ENCODE results near the gene SERINC4. TPM values are rescaled to one million over a fixed set of nuclear protein-coding genes. Genes with fewer than 3 reads are reported as not detected.

Gene SERINC4
- total RNA-seq, 1 donor from 2014 or later = 0.36 TPM

- ATAC-seq = no peak
Observed at GRCh38 chr15:43795997-43796396, 4.0 kb downstream of the SERINC4 start.

- no peak for ATAC-seq
Observed at GRCh38 chr15:43795197-43795596, 4.8 kb downstream of the SERINC4 start.

- no peak for ATAC-seq
Observed at GRCh38 chr15:43794269-43795037, 5.6 kb downstream of the SERINC4 start.

GRCh38 chr15:43793647-43794046 lies 6.4 kb downstream of the SERINC4 start:
- ATAC-seq = no peak

GRCh38 chr15:43792761-43793476 lies 7.1 kb downstream of the SERINC4 start:
- ATAC-seq = peak; percentile 15

GRCh38 chr15:43791993-43792760 lies 7.8 kb downstream of the SERINC4 start, which contains the start of gene SERF2:
Gene SERF2, plus strand, starts transcription at chr15:43792320. Its CDS starts 57 bp downstream, at chr15:43792377.
- peak; percentile 97 for ATAC-seq

GRCh38 chr15:43789409-43789808 lies 10.6 kb downstream of the SERINC4 start:
- no peak for ATAC-seq

GRCh38 chr15:43779016-43779415 lies 21.0 kb downstream of the SERINC4 start:
- no peak for ATAC-seq

GRCh38 chr15:43777267-43777914 lies 22.6 kb downstream of the SERINC4 start:
- peak; percentile 73 for ATAC-seq

- ATAC-seq = peak; percentile 83
Observed at GRCh38 chr15:43776718-43777266, 23.2 kb downstream of the SERINC4 start, which contains the start of gene ELL3. Gene ELL3, minus strand, starts transcription at chr15:43776966. Its CDS starts 65 bp downstream, at chr15:43776901.

- peak; percentile 28 for ATAC-seq
Observed at GRCh38 chr15:43776101-43776717, 23.8 kb downstream of the SERINC4 start.

GRCh38 chr15:43775411-43775965 lies 24.5 kb downstream of the SERINC4 start:
- ATAC-seq = peak; percentile 57

- no peak for ATAC-seq
Observed at GRCh38 chr15:43774062-43774461, 26.0 kb downstream of the SERINC4 start.

- no peak for ATAC-seq
Observed at GRCh38 chr15:43772624-43773023, 27.4 kb downstream of the SERINC4 start.

- ATAC-seq = peak; percentile 75
Observed at GRCh38 chr15:43771816-43772215, 28.2 kb downstream of the SERINC4 start.

GRCh38 chr15:43769584-43770228 lies 30.3 kb downstream of the SERINC4 start:
- peak; percentile 19 for ATAC-seq

GRCh38 chr15:43763819-43764446 lies 36.1 kb downstream of the SERINC4 start:
- ATAC-seq = no peak

GRCh38 chr15:43762824-43763223 lies 37.2 kb downstream of the SERINC4 start:
- no peak for ATAC-seq

GRCh38 chr15:43751885-43752284 lies 48.1 kb downstream of the SERINC4 start:
- no peak for ATAC-seq

GRCh38 chr15:43749690-43750345 lies 50.2 kb downstream of the SERINC4 start:
- no peak for ATAC-seq

Measured in esophagus mucosa (tissue), 1 donor.